T-helper 9 cell (primary cell): Measurements from ENCODE around the gene APOB.

Source experiments
- DNase-seq: peaks from one replicate; pipeline ENCODE4 v3.0.0-alpha.2; 2020

Gene APOB

GRCh38 chr2:21017748-21018276 is 26.1 kb downstream of the APOB start:
- DNase-seq = no peak

GRCh38 chr2:21015281-21015645 is 28.6 kb downstream of the APOB start:
- no peak for DNase-seq

GRCh38 chr2:21014364-21015280 is 29.3 kb downstream of the APOB start:
- DNase-seq = no peak

- no peak for DNase-seq
Observed at GRCh38 chr2:21013043-21013816, 30.6 kb downstream of the APOB start.

GRCh38 chr2:21012557-21012937 is 31.3 kb downstream of the APOB start:
- DNase-seq = no peak

- DNase-seq = no peak
Observed at GRCh38 chr2:21011876-21012556, 31.9 kb downstream of the APOB start.

GRCh38 chr2:21011453-21011852 is 32.4 kb downstream of the APOB start:
- DNase-seq = no peak

- no peak for DNase-seq
Observed at GRCh38 chr2:21010813-21011439, 32.9 kb downstream of the APOB start.

GRCh38 chr2:21009662-21010225 is 34.1 kb downstream of the APOB start:
- DNase-seq = no peak

- DNase-seq = no peak
Observed at GRCh38 chr2:21008790-21009661, 34.8 kb downstream of the APOB start.

GRCh38 chr2:21008014-21008789 is 35.7 kb downstream of the APOB start:
- no peak for DNase-seq

- no peak for DNase-seq
Observed at GRCh38 chr2:21007129-21008013, 36.5 kb downstream of the APOB start.

GRCh38 chr2:21006423-21007128 is 37.3 kb downstream of the APOB start:
- no peak for DNase-seq

GRCh38 chr2:21005700-21006422 is 38.0 kb downstream of the APOB start:
- no peak for DNase-seq

- no peak for DNase-seq
Observed at GRCh38 chr2:21005111-21005699, 38.7 kb downstream of the APOB start.

GRCh38 chr2:21004181-21004572 is 39.7 kb downstream of the APOB start:
- no peak for DNase-seq

- no peak for DNase-seq
Observed at GRCh38 chr2:21003572-21004180, 40.2 kb downstream of the APOB start.
